ENCODE data around the gene PNMT.

The PNMT gene

DNA sequence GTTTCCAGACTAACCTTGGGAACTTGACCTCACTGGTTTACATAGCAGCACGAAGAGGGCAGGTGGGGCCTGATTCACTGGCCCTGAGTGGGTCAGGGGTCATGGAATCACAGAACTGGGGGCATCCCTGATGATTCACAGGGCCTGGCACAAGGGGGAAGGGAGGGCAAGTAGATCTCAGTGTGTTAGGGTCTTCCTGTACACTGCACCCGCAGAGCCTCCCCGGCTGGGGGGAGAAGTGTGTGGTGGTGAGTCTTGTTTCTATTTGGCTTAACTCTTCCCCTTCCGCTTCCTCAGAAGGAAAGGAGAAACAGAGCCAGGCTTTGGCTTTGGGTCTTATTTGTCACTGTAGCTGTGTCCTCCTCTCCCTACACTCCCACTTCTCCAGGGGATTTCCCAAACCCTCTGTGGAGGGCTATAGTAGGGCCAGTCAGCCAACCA lies 27.6 kb upstream of the PNMT start:
- Mint-ChIP-seq H3K27ac (peak overlapping the region; percentile 58), H3K27me3 (no peaks in the 10 kb centered on the region), H3K9me3 (ENCODE audit: low read depth) (no peaks in the 10 kb centered on the region), H3K4me3 (peak overlapping the region; percentile 67), H3K4me1 (ENCODE audit: low read depth) (peaks cover 79% of the 10 kb centered on the region), H3K36me3 (no peaks in the 10 kb centered on the region)

DNA sequence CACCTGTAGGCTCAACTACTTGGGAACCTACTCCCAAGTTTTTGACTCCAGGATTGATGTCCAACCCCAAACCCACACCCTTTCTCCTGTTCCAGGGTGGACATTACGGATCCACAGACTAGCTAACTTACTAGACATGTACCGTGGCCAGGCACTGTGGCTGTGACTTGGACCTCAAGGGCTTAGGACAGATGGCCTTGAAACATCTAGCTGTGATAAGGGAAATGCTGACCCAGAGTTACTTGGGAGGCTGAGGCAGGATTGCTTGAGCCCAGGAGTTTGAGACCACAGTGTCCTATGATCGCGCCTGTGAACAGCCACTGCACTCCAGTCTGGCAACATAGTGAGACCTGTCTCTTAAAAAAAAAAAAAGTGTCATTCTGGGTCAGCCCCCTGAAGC lies 27.2 kb upstream of the PNMT start:
- peaks cover 77% of the 10 kb centered on the region for H3K4me1 Mint-ChIP-seq (ENCODE audit: low read depth)
- H3K27me3 Mint-ChIP-seq = no peaks in the 10 kb centered on the region
- H3K9me3 Mint-ChIP-seq (ENCODE audit: low read depth) = no peaks in the 10 kb centered on the region
- H3K27ac Mint-ChIP-seq = no peak overlapping the region
- H3K4me3 Mint-ChIP-seq = no peak overlapping the region
- H3K36me3 Mint-ChIP-seq = no peaks in the 10 kb centered on the region

DNA sequence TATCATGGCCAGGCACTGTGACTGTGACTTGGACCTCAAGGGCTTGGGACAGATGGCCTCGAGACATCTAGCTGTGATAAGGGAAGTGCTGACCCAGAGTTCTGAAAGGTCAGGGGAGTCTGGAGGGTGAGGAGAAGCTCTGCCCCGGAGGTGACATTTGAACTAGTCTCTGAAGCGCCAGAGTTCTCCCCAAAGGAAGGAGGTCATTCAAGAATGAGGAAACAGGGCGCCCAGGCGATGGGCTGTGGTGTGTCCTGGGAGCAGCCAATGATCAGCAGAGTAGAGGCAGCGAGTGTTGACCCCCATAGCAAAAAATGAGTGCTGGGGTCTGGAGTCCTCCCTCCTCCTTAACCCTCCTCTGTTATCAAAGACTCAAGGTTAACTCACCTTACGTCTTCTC lies 26.4 kb upstream of the PNMT start:
- H3K9me3 Mint-ChIP-seq (ENCODE audit: low read depth) = no peaks in the 10 kb centered on the region
- H3K36me3 Mint-ChIP-seq = no peaks in the 10 kb centered on the region
- H3K4me1 Mint-ChIP-seq (ENCODE audit: low read depth) = peaks cover 77% of the 10 kb centered on the region
- H3K4me3 Mint-ChIP-seq = no peak overlapping the region
- no peak overlapping the region for H3K27ac Mint-ChIP-seq
- no peaks in the 10 kb centered on the region for H3K27me3 Mint-ChIP-seq

DNA sequence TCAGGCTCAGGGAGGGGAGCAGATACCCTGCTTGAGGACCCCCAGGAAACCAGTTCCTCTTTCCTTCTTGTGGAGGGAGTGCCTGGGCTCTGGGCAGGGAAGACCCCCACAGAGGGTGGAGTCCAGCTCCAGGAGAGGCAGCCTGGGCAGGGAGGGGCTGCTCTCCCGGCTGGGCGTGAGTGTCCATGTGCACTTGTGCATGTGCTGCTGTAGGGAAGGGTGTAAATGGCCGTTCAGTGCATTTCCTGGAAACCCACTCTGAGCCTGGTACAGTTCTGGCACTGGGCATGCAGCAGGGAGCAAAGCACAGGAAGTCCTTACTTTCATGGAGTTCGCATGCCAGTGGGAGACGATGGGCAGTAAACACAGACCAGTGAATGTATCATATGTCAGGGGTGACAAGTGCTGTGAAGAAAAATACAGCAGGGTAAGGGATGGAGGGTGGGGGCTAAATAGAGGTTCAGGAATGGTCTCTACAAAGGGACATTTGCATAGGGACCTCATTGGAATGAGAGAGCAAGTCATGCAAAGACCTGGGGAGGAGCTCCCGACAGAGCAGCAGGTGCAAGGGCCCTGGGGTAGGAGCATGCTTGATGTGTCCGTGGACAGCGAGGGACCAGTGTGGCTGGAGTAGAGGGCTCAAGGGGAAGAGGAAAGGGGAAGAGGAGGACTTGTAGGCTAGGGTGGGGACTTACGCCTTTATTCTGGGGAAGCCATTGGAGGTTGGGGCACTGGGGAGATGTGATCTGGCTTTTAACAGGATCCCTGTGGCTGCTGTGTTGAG lies 25.8 kb upstream of the PNMT start:
- H3K9me3 Mint-ChIP-seq (ENCODE audit: low read depth) = no peaks in the 10 kb centered on the region
- H3K27me3 Mint-ChIP-seq = no peaks in the 10 kb centered on the region
- peak overlapping the region; percentile 37 for H3K4me3 Mint-ChIP-seq
- no peaks in the 10 kb centered on the region for H3K36me3 Mint-ChIP-seq
- H3K27ac Mint-ChIP-seq = peak overlapping the region; percentile 55
- peaks cover 78% of the 10 kb centered on the region for H3K4me1 Mint-ChIP-seq (ENCODE audit: low read depth)

DNA sequence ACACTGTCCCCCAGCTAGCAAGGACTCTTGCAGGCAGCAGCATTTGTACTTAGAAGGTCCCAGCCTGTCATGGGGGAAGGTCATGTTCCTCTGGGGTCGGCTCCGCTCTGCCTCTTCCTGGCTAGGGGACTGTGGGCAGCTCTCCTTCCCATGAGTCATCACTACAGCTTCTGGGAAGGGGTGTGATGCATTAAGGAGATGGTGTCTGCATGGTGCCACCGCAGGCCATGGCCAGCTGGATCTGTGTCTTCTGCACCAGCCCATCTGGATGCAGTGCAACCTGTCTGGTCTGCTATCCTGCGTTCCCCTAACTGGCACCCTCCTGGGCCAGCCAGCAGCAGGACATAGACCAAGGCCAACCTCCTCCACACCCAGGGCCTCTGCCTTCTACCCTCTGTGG lies 25.0 kb upstream of the PNMT start:
- H3K4me3 Mint-ChIP-seq = no peak overlapping the region
- H3K36me3 Mint-ChIP-seq = no peaks in the 10 kb centered on the region
- no peaks in the 10 kb centered on the region for H3K27me3 Mint-ChIP-seq
- H3K9me3 Mint-ChIP-seq (ENCODE audit: low read depth) = no peaks in the 10 kb centered on the region
- peaks cover 73% of the 10 kb centered on the region for H3K4me1 Mint-ChIP-seq (ENCODE audit: low read depth)
- peak overlapping the region; percentile 55 for H3K27ac Mint-ChIP-seq

DNA sequence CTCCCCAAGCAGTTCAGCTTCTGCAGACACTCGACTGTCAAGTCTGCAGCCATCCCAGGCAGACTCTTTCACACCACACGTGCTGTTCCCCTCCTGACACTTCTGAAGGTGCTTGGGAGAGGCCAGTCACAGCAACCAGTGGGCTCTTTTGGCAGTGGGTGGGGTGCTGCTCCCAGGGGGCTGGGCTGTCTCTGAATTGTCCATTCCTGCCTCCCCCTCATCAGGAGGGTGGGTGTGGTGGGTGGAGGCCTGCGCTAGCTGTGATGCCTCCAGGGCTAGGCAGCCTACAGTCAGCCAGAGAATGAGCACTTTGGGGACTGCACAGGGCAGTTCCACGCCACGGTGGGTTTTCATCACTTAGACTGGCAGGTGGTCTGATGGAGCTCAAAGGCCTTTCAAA lies 21.0 kb upstream of the PNMT start:
- Mint-ChIP-seq H3K4me1 (ENCODE audit: low read depth) (peaks cover 61% of the 10 kb centered on the region), H3K27ac (peak overlapping the region; percentile 50)

DNA sequence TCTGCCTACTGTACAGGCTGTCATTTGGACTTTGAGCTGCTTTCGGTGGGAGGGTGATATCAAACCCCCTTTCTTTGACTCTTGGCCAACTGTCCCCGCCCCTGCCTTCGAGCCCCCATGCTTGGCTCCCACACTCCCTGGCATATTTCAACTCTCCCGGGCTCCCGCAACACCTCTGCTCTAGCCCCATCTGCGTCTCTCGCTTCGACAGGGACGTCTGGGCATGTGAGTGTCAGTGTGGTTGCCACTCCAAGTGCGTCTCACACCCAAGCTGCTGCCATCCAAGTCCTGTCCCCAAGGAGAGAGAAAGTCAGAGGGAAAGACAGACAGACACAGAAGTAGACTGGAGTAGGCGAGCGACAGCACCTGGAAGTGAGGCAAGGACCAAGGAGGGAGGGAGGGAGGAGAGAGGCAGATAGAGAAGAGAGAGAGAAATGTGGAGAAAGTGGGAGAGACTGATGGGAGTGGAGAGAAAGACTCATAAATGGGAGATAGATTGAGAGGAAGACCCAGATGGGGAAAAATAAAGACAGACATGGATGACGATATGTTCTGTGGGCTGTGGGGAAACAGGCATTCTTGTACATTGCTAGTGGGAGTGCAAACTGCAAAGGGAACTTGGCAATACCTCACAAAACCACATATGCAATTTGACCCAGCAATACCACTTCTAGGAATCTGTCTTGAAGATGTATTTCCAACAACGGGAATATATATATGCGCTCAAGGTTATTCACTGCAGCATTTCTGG lies 19.5 kb upstream of the PNMT start:
- Mint-ChIP-seq H3K4me3 (no peak overlapping the region), H3K9me3 (ENCODE audit: low read depth) (no peaks in the 10 kb centered on the region), H3K36me3 (no peaks in the 10 kb centered on the region), H3K27me3 (no peaks in the 10 kb centered on the region), H3K4me1 (ENCODE audit: low read depth) (peaks cover 54% of the 10 kb centered on the region), H3K27ac (peak overlapping the region; percentile 41)

More for the DNA sequence above, 21.0 kb upstream of the PNMT start:
- Mint-ChIP-seq H3K9me3 (ENCODE audit: low read depth) (no peaks in the 10 kb centered on the region), H3K4me3 (no peak overlapping the region), H3K36me3 (no peaks in the 10 kb centered on the region), H3K27me3 (no peaks in the 10 kb centered on the region)

DNA sequence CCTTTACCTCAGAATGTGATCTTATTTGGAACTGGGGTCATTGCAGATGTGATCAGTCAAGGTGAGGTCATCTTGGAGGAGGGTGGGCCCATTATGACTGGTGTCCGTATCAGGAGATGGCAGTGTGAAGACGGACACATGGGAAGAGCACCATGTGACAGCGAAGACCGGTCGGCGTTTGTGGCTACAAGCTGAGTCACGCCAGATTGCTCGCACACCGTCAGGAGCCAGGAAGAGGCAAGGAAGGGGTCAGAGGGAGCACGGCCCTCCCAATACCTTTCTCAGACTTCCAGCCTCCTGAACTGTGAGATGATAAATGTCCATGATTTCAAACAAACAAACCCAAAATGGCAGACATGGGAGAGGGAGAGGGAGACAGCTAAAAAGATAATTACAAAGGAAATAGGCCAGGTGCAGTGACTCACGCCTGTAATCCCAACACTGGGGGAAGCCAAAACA lies 18.1 kb upstream of the PNMT start:
- no peaks in the 10 kb centered on the region for H3K36me3 Mint-ChIP-seq
- no peak overlapping the region for H3K4me3 Mint-ChIP-seq
- H3K27me3 Mint-ChIP-seq = no peaks in the 10 kb centered on the region
- H3K9me3 Mint-ChIP-seq (ENCODE audit: low read depth) = no peaks in the 10 kb centered on the region
- peaks cover 57% of the 10 kb centered on the region for H3K4me1 Mint-ChIP-seq (ENCODE audit: low read depth)
- peak overlapping the region; percentile 59 for H3K27ac Mint-ChIP-seq

DNA sequence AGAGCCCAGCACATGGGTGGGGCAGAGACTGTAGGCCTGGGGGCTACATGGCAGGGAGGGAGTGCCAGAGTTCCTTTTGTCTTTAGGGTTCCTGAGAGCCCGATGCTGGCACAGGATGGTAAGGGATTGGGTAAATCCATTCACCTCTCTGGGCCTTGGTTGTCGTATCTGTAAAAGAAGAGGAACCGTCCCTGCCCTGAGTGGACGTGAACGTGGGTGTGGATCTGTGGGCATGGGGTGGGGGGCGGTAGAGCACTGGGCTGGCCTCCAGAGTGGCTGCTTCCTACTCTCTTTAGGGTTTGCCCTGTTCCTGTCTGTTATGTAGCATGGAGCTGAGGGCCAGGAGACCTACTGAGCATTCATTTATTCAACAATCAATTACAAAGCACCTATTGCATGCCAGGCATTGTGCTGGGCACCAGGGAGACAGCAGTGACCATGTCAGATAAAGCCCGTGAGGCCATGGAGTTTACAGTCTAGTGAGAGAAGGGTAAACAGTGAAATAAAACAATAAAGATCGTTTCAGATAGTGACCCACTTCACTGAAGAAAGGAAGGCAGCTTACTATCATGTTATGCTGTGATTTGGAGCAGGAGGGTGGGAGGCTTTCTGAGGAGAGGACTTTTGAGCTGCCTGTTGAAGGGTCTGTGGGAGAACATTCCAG lies 16.2 kb upstream of the PNMT start:
- peak overlapping the region; percentile 70 for H3K27ac Mint-ChIP-seq
- H3K27me3 Mint-ChIP-seq = no peaks in the 10 kb centered on the region
- no peaks in the 10 kb centered on the region for H3K9me3 Mint-ChIP-seq (ENCODE audit: low read depth)
- no peaks in the 10 kb centered on the region for H3K36me3 Mint-ChIP-seq
- peaks cover 56% of the 10 kb centered on the region for H3K4me1 Mint-ChIP-seq (ENCODE audit: low read depth)
- peak overlapping the region; percentile 43 for H3K4me3 Mint-ChIP-seq

DNA sequence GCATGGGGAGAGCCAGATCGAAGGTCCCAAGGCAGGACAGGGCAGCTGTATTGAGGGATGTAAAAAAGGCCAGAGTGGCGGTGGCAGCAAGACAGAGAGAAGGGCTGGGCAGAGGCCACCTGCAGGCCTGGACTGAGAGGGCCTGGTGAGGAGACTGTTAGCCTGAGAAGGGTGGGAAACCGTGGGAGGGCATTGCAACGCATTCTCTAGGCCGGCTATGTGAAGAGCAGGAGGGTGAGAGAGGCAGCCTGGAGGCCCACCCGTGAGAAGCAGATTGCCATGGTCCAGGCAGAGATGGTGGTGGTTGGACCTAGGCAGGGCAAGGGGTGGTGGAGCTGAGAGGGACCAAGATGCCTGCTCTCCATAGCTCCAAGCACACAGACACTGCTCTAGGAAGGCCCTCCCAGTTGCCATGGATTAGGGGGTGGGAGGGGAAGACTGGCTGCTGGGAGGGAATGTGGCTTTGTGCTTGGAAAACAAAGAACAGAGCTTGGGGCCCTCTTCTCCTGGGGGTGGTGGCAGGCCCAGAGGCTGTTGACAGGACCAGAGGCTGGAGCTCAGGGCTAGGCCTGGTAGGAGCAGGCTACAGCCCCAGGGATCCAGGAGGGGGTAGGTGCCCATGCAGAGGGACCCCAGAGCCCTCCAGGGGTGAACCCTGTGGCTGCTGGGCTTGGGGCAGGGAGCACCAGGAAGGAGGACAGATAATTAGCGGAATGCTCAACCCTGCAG lies 15.5 kb upstream of the PNMT start:
- Mint-ChIP-seq H3K27ac (peak overlapping the region; percentile 70), H3K36me3 (no peaks in the 10 kb centered on the region), H3K4me1 (ENCODE audit: low read depth) (peaks cover 53% of the 10 kb centered on the region), H3K27me3 (no peaks in the 10 kb centered on the region), H3K4me3 (peak overlapping the region; percentile 43), H3K9me3 (ENCODE audit: low read depth) (no peaks in the 10 kb centered on the region)

DNA sequence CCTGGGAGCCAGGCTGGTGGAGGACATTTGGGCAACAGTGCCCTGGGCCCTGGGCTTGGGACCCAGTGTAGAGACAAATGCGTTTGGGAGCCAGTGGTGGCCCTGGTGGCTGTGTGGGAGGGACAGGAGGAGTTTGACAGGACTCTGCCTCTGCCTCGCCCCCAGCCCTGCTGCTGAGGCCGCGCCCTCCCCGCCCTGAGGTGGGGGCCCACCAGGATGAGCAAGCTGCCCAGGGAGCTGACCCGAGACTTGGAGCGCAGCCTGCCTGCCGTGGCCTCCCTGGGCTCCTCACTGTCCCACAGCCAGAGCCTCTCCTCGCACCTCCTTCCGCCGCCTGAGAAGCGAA lies 15.0 kb upstream of the PNMT start:
- Mint-ChIP-seq H3K27me3 (no peaks in the 10 kb centered on the region), H3K4me1 (ENCODE audit: low read depth) (peaks cover 59% of the 10 kb centered on the region), H3K4me3 (no peak overlapping the region), H3K9me3 (ENCODE audit: low read depth) (no peaks in the 10 kb centered on the region), H3K36me3 (no peaks in the 10 kb centered on the region), H3K27ac (peak overlapping the region; percentile 70)

DNA sequence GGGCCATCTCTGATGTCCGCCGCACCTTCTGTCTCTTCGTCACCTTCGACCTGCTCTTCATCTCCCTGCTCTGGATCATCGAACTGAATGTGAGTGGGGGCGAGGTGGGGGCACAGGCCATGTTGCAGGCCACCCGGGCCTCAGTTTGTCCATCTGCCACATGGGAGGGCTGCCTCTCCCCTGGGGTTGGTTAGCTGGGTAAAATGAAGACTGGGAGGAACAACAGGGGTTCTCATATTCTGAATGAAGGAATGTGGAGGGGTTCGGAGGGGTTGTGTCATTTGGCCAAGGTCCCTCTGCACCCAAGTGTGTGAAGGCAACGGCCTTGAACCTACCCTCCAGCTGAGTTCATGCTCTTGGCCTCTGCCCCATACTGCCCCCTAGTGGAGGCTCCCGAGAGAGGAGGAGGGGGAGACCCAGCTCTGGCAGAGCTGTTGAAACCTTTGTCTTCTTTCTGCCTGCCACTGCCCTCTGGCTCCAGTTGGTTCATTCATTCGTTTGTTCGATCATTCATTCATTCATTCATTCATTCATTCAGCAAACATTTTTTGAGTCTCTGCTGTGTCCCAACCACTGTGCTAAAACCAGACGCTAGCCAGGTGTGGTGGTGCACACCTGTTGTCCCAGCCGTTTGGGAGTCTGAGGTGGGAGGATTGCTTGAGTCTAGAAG lies 14.5 kb upstream of the PNMT start:
- H3K4me3 Mint-ChIP-seq = no peak overlapping the region
- H3K9me3 Mint-ChIP-seq (ENCODE audit: low read depth) = no peaks in the 10 kb centered on the region
- H3K27ac Mint-ChIP-seq = peak overlapping the region; percentile 70
- peaks cover 61% of the 10 kb centered on the region for H3K4me1 Mint-ChIP-seq (ENCODE audit: low read depth)
- no peaks in the 10 kb centered on the region for H3K36me3 Mint-ChIP-seq
- H3K27me3 Mint-ChIP-seq = no peaks in the 10 kb centered on the region

DNA sequence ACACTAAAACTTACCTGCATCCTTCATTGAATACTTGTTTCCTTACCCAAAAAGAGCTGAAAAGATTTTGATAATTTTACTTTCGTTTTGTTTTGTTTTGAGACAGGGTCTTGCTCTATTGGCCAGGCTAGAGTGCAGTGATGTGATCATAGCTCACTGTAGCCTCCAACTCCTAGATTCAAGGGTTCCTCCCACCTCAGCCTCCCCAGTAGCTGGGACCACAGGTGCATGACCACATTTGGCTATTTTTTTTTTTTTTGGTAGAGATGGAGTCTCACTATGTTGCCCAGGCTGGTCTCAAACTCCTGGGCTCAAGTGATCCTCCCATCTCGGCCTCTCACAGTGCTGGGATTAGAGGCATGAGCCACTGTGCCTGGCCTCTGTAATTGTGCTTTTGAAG lies 13.1 kb upstream of the PNMT start:
- Mint-ChIP-seq H3K4me1 (ENCODE audit: low read depth) (peaks cover 65% of the 10 kb centered on the region), H3K36me3 (no peaks in the 10 kb centered on the region), H3K9me3 (ENCODE audit: low read depth) (no peaks in the 10 kb centered on the region), H3K27me3 (no peaks in the 10 kb centered on the region), H3K27ac (peak overlapping the region; percentile 69), H3K4me3 (no peak overlapping the region)

DNA sequence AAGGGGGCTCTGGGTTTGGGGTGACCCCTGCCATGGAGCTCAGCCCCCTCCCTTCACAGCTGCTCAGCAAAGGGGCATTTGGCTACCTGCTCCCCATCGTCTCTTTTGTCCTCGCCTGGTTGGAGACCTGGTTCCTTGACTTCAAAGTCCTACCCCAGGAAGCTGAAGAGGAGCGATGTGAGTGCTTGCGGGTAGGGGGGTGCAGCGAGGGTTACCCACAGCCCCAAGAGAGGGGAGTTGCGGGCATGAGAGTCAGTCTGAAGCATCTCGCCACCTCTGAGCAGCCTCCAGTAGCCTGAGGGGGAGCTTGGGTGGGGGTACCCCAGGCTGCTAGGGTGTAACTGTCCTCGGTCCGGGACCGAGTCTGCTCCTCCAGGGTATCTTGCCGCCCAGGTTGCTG lies 9.9 kb upstream of the PNMT start:
- Mint-ChIP-seq H3K9me3 (ENCODE audit: low read depth) (no peaks in the 10 kb centered on the region), H3K4me1 (ENCODE audit: low read depth) (peaks cover 60% of the 10 kb centered on the region), H3K27ac (no peak overlapping the region), H3K36me3 (no peaks in the 10 kb centered on the region), H3K4me3 (no peak overlapping the region), H3K27me3 (no peaks in the 10 kb centered on the region)

All from activated naive CD8-positive, alpha-beta T cell (primary cell).